Large intestine (tissue), 3 donors: ENCODE results near the gene UBE2D1. TPM values are rescaled to one million over a fixed set of nuclear protein-coding genes. Genes with fewer than 3 reads are reported as not detected.

Experiments used
- DNase-seq, 2 donors: peaks; one replicate each; pipeline versions ENCODE4 v3.0.0 to v3.0.0-alpha.2; 2013
- H3K27ac ChIP-seq: one replicate; pipeline ENCODE4 v1.5.1; 2013; ENCODE audit warnings: low read length
- H3K27me3 ChIP-seq: 2 replicates; pipeline ENCODE4 v1.6.1; 2013; ENCODE audit warnings: low read length; ENCODE audit not compliant: control insufficient read depth, insufficient read depth
- H3K36me3 ChIP-seq: 2 replicates; pipeline ENCODE4 v1.6.1; 2013; ENCODE audit warnings: low read length; ENCODE audit not compliant: control insufficient read depth, insufficient read depth
- H3K4me1 ChIP-seq: one replicate; pipeline ENCODE4 v1.6.1; 2013; ENCODE audit warnings: low read length; ENCODE audit not compliant: control insufficient read depth, insufficient read depth
- H3K4me3 ChIP-seq: one replicate; pipeline ENCODE4 v1.5.1; 2013; ENCODE audit warnings: low read length
- H3K9me3 ChIP-seq: one replicate; pipeline ENCODE4 v1.6.1; 2013; ENCODE audit warnings: mild to moderate bottlenecking, low read depth, low read length, moderate library complexity; ENCODE audit not compliant: control insufficient read depth
- WGBS: methylation state at CpG from one replicate; pipeline ENCODE4 v1.1.5; 2013; ENCODE audit warnings: low lambda C conversion rate; ENCODE audit not compliant: insufficient coverage; 5-methylcytosine and 5-hydroxymethylcytosine counted together
- polyA plus RNA-seq: library from polyadenylated mRNA; unstranded; fragments of 120-200 nt; gene quantifications from one replicate; pipeline ENCODE4 v1.2.1, GENCODE V29; 2013

Gene UBE2D1
- polyA plus RNA-seq, 1 donor = 21.9 TPM

DNA sequence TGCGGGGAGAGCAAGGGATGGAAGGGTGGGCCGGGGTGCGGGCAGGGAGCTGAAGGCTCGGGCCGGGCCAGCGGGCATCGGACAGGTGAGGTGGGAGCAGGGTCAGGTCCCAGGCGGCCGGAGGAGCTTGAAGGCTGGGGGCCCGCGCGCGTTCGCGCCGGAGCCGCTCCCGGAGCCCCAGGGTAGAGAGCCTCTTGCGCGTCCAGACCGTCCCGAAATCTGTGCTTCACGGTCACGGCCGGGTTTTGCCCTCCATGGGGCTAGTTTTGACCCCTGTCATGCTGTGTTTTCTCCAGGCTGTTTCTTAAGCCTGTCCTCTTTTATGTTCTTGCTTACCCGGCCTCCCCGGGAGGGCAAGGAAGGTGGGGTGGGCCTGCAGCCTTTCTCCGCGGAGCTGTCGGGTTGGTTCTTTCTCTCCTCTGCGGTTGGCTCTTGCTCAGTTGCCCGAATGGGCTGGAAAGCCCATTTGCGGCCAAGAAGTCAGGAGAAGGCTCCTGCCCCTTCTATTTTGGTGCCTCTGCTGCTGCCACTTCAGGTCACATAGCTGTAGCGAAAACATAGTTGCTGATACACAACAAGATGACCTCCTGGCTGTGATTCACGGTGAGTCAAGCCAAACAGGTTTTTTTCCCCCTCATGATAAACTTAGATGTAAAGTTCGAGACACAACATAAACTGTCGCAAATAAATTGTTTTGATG lies 650 bp downstream of the UBE2D1 start:
- peak overlapping the region; percentile 81 for H3K4me3 ChIP-seq
- H3K27me3 ChIP-seq = no peaks in the 10 kb centered on the region
- no CpG with 5 or more reads among the region's 37 CpGs for WGBS
- no peaks in the 10 kb centered on the region for H3K4me1 ChIP-seq
- H3K36me3 ChIP-seq = no peaks in the 10 kb centered on the region
- peak overlapping the region; percentile 66 for H3K27ac ChIP-seq
- H3K9me3 ChIP-seq = no peaks in the 10 kb centered on the region
- DNase-seq = peak in 1 of 2 donors; percentile 61

- Histone ChIP-seq H3K36me3 (no peaks in the 10 kb centered on the region), H3K9me3 (no peaks in the 10 kb centered on the region), H3K4me3 (peak overlapping the region; percentile 81), H3K27me3 (no peaks in the 10 kb centered on the region), H3K27ac (no peak overlapping the region), H3K4me1 (no peaks in the 10 kb centered on the region)
- 95% methylated on average over 4 of the region's 4 CpGs for WGBS
- DNase-seq = no peak
These were observed 1.4 kb downstream of the UBE2D1 start for GRCh38 chr10:58336242-58336641.

DNA sequence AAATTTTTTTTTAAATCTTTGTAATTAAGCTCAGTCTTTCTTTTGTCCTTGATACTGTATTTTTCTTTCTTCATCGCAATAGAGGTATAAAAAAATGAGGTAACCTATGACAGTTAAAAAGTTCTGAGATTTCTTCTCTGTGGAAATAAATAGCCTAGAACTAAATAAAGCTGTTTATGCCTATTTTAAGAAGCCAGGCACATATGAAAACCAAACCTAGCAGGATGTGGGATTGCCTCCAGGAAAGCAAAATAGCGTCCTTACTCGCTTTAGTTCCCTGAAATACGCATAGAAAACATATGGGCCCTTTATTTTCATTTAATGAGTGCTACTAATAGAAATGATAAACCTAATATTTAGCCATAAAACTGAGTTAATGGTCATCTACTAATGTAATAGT lies 6.6 kb downstream of the UBE2D1 start:
- H3K36me3 ChIP-seq = no peaks in the 10 kb centered on the region
- no peak for DNase-seq
- H3K4me1 ChIP-seq = no peaks in the 10 kb centered on the region
- H3K27me3 ChIP-seq = no peaks in the 10 kb centered on the region
- H3K4me3 ChIP-seq = no peak overlapping the region
- H3K9me3 ChIP-seq = no peaks in the 10 kb centered on the region
- WGBS = 100% methylated on average over 2 of the region's 4 CpGs
- H3K27ac ChIP-seq = no peak overlapping the region

DNA sequence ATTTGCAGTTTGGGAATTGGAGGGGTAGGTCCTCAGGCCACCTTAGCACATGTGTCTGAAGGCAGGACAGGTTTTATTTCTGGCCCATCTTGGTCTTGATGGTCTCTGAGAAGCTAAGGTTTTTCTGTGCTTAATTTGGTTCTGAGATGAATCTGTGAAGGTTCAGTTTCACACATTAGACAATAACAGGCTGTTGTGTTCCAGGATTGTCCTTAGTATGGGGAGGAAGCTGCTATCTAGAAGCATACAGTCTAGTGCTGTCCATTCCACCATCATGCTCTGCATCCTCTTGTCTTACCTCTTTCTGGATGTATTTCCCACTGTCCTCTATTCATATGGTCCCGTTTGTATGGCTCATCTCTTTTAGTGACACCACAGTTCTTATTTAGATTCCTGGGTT lies 7.1 kb downstream of the UBE2D1 start:
- no peak for DNase-seq
- Histone ChIP-seq H3K4me3 (no peak overlapping the region), H3K4me1 (no peaks in the 10 kb centered on the region), H3K27me3 (no peaks in the 10 kb centered on the region), H3K36me3 (no peaks in the 10 kb centered on the region), H3K27ac (no peak overlapping the region), H3K9me3 (no peaks in the 10 kb centered on the region)
- 89% methylated on average over 1 of the region's 1 CpG for WGBS

DNA sequence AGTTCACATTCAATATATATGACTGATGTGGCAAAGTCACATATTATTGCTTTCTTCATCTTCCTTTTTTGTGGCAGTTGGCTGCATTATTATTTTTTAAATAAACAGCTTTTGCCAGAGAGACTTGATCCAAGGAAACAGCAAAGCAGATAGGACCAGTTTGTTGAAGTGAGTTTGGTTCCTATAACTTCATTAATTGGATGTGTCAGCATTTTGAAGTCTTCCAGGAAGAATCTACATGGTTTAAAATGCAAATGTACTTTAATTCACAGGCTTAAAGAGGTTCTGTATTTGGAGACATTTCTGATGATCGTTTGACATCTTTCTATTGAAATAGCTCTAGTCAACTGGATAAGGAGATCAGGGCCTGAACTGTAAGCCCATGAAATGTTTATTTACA lies 13.2 kb downstream of the UBE2D1 start:
- H3K36me3 ChIP-seq = no peaks in the 10 kb centered on the region
- H3K4me3 ChIP-seq = no peak overlapping the region
- no CpG with 5 or more reads among the region's 1 CpG for WGBS
- H3K9me3 ChIP-seq = no peaks in the 10 kb centered on the region
- no peak overlapping the region for H3K27ac ChIP-seq
- DNase-seq = no peak
- H3K27me3 ChIP-seq = no peaks in the 10 kb centered on the region
- H3K4me1 ChIP-seq = no peaks in the 10 kb centered on the region

DNA sequence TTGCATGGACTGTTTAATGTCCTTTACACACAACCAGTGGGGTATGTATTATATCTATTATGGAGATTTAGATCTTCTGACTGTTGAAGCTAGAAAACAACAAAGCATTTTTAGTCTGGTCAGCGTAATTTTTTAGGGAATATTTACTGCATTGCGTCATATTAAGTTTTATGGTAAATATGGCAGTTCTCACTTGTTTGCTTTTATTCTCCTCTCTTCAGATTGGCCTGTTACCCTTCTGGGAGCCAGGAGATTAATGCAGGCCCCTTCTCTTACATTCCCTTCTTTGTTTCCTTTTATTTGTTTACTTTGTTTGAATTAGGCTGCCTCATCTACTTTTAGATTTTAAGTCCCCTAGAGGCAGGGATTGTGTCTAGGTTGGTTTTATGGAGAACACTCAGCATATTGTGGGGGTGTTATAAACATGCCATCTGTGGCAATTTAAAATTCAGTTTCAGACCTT lies 13.8 kb downstream of the UBE2D1 start:
- DNase-seq = no peak
- WGBS = no CpG with 5 or more reads among the region's 2 CpGs
- Histone ChIP-seq H3K27me3 (no peaks in the 10 kb centered on the region), H3K4me1 (no peaks in the 10 kb centered on the region), H3K9me3 (no peaks in the 10 kb centered on the region), H3K27ac (no peak overlapping the region), H3K4me3 (no peak overlapping the region), H3K36me3 (no peaks in the 10 kb centered on the region)

- no peaks in the 10 kb centered on the region for H3K4me1 ChIP-seq
- H3K36me3 ChIP-seq = no peaks in the 10 kb centered on the region
- DNase-seq = no peak
- no peak overlapping the region for H3K4me3 ChIP-seq
- WGBS = no CpG with 5 or more reads among the region's 2 CpGs
- no peaks in the 10 kb centered on the region for H3K9me3 ChIP-seq
- H3K27me3 ChIP-seq = no peaks in the 10 kb centered on the region
- no peak overlapping the region for H3K27ac ChIP-seq
These were observed 15.2 kb downstream of the UBE2D1 start for GRCh38 chr10:58350023-58350422.

- H3K4me3 ChIP-seq = no peak overlapping the region
- H3K4me1 ChIP-seq = no peaks in the 10 kb centered on the region
- no peaks in the 10 kb centered on the region for H3K9me3 ChIP-seq
- H3K36me3 ChIP-seq = no peaks in the 10 kb centered on the region
- no peak overlapping the region for H3K27ac ChIP-seq
- H3K27me3 ChIP-seq = no peaks in the 10 kb centered on the region
- DNase-seq = no peak
- WGBS = 93% methylated on average over 3 of the region's 6 CpGs
These were observed 16.0 kb downstream of the UBE2D1 start for GRCh38 chr10:58350619-58351323.

- Histone ChIP-seq H3K27me3 (no peaks in the 10 kb centered on the region), H3K4me1 (no peaks in the 10 kb centered on the region), H3K27ac (no peak overlapping the region), H3K4me3 (no peak overlapping the region), H3K9me3 (no peaks in the 10 kb centered on the region), H3K36me3 (no peaks in the 10 kb centered on the region)
- no peak for DNase-seq
- 100% methylated on average over 1 of the region's 7 CpGs for WGBS
These were observed 17.1 kb downstream of the UBE2D1 start for GRCh38 chr10:58351616-58352578.

- Histone ChIP-seq H3K9me3 (no peaks in the 10 kb centered on the region), H3K27me3 (no peaks in the 10 kb centered on the region), H3K36me3 (no peaks in the 10 kb centered on the region), H3K27ac (no peak overlapping the region), H3K4me3 (no peak overlapping the region), H3K4me1 (no peaks in the 10 kb centered on the region)
- DNase-seq = no peak
- no CpG with 5 or more reads among the region's 2 CpGs for WGBS
These were observed 18.3 kb downstream of the UBE2D1 start for GRCh38 chr10:58352956-58353610.
